DOHH2 (cell line): Measurements from ENCODE around the gene ARHGAP44.
A peak's percentile ranks its signal among the peaks of the same experiment; 100 is the strongest.

ENCODE experiments used
- EZH2phosphoT487 ChIP-seq: fragments of 200-600 bp; sonication (generic); IDR thresholded peaks from 2 replicates; pipeline ENCODE4 v1.6.1; 2017; ENCODE audit warnings: borderline replicate concordance, mild to moderate bottlenecking, antibody characterized with exemption, low read length, moderate library complexity, mixed read lengths
- TF ChIP-seq, protein P1 (sequence below): fragments of 200-600 bp; sonication (generic); IDR thresholded peaks from one replicate; pipeline ENCODE4 v1.5.1; 2014; ENCODE audit warnings: antibody characterized with exemption, mild to moderate bottlenecking, low read depth, low read length; ENCODE audit not compliant: poor library complexity, severe bottlenecking

GRCh38 chr17:13002761-13003453 lies 213.6 kb downstream of the ARHGAP44 start:
- TF ChIP-seq, protein P1, sequence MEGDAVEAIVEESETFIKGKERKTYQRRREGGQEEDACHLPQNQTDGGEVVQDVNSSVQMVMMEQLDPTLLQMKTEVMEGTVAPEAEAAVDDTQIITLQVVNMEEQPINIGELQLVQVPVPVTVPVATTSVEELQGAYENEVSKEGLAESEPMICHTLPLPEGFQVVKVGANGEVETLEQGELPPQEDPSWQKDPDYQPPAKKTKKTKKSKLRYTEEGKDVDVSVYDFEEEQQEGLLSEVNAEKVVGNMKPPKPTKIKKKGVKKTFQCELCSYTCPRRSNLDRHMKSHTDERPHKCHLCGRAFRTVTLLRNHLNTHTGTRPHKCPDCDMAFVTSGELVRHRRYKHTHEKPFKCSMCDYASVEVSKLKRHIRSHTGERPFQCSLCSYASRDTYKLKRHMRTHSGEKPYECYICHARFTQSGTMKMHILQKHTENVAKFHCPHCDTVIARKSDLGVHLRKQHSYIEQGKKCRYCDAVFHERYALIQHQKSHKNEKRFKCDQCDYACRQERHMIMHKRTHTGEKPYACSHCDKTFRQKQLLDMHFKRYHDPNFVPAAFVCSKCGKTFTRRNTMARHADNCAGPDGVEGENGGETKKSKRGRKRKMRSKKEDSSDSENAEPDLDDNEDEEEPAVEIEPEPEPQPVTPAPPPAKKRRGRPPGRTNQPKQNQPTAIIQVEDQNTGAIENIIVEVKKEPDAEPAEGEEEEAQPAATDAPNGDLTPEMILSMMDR, result peak; percentile 96
- TF ChIP-seq EZH2phosphoT487, result no peak
